NCI-H187 (cell line): ENCODE results near the gene RTN4IP1.
"Not testable (repeated sequence)": the region's sequence is repeated elsewhere in the genome, so short reads cannot be mapped to it uniquely, and the experiment has no call there.

Experiments
- DNase-seq, 2 experiments: peaks; one replicate each; lab custom pipeline; 2025; lab: John Stamatoyannopoulos, UW

RTN4IP1 gene

DNA sequence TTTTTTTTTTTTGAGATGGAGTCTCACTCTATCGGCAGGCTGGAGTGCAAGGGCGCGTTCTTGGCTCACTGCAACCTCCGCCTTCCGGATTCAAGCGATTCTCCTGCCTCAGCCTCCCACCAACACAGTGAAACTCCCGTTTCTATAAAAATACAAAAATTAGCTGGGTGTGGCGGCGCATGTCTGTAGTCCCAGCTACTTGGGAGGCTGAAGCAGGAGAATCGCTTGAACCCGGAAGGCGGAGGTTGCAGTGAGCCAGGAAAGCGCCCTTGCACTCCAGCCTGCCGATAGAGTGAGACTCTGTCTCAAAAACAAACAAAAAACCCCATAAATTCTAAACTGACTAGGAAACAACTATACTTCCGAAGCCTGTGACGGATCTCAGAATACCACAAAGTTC is 1.5 kb downstream of the RTN4IP1 start:
- not testable (repeated sequence) for DNase-seq

DNA sequence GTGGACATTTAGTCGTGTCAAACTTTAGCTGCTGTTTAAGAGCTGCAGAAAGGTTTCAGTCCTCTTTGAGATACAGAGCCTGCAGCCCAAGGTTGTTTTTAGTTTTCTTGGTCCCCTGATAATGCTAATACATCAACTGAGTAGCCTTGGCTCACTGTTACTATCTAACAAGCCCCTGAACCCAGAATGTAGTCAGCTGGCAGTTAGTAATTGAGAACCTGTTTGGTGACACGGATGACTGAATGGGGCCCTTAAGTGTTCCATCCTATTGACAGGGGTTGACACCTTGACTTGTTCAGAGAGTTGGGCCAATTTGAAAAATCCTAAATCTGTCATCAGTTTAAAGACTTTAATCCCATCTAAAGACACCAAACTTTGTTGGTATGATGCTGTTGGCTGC is 2.8 kb downstream of the RTN4IP1 start:
- DNase-seq = no peak

DNA sequence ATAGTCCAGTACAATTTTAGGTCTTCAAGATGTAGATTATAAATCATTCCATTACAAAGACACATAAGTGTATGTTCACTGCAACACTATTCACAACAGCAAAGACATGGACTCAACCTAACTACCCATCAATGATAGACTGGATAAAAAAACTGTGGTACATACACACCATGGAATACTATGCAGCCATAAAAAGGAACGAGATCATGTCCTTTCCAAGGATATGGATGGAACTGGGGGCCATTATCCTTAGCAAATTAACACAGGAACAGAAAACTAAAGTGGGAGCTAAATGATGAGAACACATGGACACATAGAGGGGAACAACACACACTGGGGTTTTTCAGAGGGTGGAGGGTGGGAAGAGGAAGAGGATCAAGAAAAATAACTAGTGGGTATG is 6.3 kb downstream of the RTN4IP1 start:
- DNase-seq = no peak

DNA sequence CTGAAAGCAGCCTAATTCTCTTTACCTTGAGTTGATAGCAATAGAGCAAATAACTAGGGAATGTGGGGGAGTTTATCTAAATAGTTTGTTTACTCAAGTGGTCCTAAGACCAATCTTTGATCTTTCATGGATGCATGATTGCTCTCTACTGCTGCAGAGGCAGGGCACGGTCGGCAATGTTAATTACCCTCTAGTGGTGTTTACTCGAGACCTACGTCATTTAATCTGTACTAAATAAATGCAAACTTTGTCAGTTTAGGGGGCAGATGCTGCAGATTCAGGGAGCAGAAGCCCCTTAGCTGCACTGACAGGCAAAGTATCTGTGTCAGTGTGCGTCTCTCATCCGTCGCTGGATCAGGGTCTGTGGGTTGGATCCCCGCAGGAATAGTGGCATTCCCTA is 6.9 kb downstream of the RTN4IP1 start:
- no peak for DNase-seq

GRCh38 chr6:106620931-106621672 is 8.2 kb downstream of the RTN4IP1 start:
- DNase-seq = no peak

- no peak for DNase-seq
These were observed 10.1 kb downstream of the RTN4IP1 start for GRCh38 chr6:106619223-106619622.

- no peak for DNase-seq
These were observed 11.0 kb downstream of the RTN4IP1 start for GRCh38 chr6:106618324-106618723.

GRCh38 chr6:106617857-106618256 is 11.4 kb downstream of the RTN4IP1 start:
- DNase-seq = no peak

DNA sequence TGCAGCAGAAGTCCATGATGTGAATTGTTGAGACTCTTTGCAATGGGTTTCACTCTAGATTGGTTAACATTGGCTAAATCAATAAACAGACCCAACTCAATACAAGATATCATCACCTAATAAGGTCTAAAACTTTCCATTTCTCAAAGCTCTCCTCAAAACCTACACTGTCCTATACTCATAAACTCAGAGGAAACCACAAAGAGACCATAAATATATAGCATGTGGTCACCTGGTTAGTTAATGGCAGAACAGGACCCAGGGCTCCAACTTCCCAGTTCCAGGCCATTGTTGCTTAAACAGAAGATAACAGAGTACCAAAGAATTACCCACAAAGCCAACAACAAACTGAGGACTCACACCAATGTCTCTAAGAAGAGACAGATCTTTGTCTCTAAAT is 12.0 kb downstream of the RTN4IP1 start:
- no peak for DNase-seq

- DNase-seq = no peak
These were observed 14.6 kb downstream of the RTN4IP1 start for GRCh38 chr6:106614592-106615257.

DNA sequence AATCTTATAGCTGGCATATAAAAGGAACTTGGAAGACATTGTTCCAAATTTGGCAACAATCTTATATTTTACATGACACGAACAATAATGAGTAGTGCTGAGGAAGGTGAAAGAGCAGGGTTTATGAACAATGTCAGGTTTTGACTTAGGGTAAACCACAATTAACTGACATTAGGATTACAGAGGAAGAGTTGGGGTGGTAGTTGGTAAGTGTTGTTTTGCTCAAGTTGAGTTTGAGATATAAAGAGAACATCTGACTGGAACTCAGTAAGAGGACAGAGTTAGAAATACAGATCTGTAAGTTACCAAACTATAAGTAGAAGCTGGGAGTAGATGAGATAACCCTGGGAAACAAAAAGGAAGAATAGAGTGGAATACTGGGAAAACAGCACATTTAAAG is 15.1 kb downstream of the RTN4IP1 start:
- no peak for DNase-seq

GRCh38 chr6:106613590-106613989 is 15.7 kb downstream of the RTN4IP1 start:
- DNase-seq = no peak

DNA sequence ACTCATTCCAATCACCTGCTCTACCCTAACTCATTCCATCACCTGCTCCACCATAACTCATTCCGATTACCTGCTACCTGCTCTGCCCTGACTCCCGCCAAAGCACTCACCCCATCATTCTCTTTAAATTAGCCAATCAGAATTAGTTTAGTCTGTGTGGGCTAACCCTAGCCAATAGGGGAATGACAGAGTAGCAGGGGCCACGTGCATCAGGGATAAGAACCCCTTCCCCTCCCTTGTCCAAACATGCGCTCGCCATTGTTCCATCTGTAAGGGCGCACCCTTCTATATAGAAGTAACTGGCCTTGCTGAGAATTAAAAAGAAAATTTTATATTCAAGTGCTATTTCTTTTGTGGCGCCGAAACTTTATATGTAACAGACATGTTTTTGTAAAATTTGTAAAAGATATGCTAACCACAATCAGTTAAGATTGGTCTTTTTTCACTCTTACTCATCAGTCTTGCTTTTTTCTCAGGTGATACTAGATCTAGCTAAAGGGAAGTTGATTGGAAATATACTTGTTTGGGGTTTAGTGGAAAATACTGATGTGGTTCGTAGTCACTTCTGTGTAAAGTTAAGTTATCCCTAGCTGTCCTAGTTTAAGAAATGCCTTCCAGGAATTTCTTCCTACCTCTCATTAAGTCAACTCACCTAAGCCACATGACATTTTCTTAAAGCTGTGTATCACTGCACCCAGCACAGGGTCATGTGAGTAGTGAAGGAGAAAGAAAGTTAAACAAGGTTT is 16.5 kb downstream of the RTN4IP1 start:
- DNase-seq = no peak

- no peak for DNase-seq
These were observed 18.3 kb downstream of the RTN4IP1 start for GRCh38 chr6:106611030-106611429.

- DNase-seq = no peak
These were observed 19.6 kb downstream of the RTN4IP1 start for GRCh38 chr6:106609699-106610098.

DNA sequence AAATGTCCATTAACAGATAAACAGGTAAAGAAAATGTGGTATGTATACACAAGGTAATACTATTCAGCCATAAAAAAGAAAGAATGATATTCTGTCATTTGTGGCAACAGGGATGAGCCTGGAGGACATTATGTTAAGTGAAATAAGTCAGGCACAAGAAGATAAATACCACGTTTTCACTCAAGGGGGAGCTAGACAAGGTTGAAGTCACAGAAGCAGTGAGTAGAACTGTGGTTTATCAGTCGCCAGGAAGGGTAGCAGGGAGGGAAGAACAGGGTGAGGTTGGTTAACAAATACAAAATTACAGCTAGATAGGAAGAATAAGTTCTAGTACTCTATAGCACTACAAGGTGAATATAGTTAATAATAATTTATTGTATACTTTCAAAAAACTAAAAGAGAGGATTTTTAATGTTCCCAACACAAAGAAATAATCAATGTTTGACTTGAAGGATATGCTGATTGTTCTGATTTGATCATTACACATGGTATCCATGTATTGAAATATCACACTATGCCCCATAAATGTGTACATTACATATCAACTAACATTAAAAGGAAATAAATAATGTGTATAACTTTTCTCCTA is 21.1 kb downstream of the RTN4IP1 start:
- peak in 1 of 2 experiments; percentile 17 for DNase-seq

GRCh38 chr6:106600329-106600728 is 29.0 kb downstream of the RTN4IP1 start:
- DNase-seq = no peak

DNA sequence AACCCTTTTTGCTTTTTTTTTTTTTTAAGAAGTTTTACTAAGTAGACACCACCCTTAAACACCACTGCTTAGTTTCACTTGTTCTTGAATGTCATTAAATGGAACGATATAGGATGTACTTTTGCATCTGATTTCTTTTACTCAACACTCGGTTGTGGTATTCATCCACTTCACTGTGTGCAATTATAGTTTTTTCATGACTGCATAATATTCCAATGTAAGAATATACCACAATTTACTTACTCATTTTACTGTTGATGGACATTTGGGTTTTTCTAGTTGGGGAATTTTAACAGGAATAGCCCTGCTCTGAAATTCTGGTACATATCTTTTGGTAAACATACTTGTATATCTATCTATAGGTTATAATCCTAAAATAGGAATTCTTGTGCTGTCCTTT is 29.9 kb downstream of the RTN4IP1 start:
- DNase-seq = no peak

- no peak for DNase-seq
These were observed 38.0 kb downstream of the RTN4IP1 start for GRCh38 chr6:106591111-106591825.

DNA sequence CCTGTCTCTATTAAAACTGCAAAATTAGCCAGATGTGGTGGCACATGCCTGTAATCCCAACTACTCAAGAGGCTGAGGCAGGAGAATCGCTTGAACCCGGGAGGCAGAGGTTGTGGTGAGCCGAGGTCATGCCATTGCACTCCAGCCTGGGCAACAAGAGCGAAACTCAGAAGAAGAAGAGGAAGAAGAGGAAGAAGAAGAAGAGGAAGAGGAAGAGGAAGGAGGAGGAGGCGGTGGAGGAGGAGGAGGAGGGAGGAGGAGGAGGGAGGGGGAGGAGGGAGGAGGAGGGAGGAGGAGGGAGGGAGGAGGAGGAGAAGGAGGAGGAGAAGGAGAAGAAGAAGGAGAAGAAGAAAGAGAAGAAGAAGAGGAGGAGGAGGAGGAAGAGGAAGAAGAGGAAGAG is 40.4 kb downstream of the RTN4IP1 start:
- not testable (repeated sequence) for DNase-seq

DNA sequence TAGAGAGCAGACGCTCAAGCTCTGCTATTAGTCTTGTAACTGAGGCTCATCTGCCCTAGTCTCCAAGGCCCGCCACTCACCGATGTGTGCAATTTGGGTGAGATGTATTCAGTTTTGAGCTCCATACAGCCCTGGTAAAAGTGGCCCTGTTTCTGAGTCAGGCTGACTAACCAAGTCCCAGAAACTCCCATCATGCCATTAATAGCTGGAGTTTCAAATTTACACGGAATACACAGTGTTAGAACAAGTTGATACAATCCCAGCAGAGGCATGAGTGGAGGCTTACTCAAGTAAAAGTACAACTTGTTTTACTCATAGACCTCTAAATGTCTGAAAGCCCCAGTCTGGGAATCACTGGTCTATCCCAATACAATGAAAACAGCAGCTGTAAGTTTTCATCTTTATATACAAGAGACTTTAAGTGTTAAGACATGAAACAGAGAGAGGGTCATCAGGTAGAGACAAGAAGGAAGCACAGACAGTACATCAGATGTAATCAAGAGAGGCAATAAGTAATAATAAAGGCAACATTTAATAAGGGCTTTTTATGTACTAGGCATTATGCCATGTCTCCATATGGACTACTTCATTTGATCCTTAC is 42.4 kb downstream of the RTN4IP1 start:
- DNase-seq = no peak

GRCh38 chr6:106581468-106581867 is 47.8 kb downstream of the RTN4IP1 start:
- DNase-seq = no peak
